Metanephros (tissue), 1 donor: ENCODE results near the gene YIPF7. TPM values are rescaled to one million over a fixed set of nuclear protein-coding genes. Genes with fewer than 3 reads are reported as not detected.

Source experiments
- total RNA-seq: library from RNA; depleted of rRNA; stranded (reverse); fragments of >200 nt; gene quantifications from one replicate; pipeline ENCODE4 v1.2.3, GENCODE V29; 2014

The YIPF7 gene
- 0.53 TPM for total RNA-seq

DNA sequence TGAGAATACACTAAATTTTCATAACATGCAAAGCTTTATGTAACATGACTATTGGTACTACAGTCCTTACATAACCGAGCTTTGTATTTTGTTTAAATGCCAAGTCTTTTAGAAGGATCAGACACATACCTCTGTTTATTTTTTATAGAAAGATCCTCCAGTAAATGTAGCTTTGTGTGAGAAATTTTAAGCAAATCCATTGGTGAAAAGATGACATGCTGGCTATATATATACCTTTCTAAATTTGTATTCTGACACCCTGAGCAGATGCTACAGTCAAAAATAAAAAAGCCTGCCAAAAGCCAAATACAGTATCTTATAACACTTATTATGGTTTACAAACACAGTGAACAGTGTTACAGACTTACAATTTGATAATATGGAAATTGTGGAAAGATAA lies at the start of gene YIPF7:
TSS of gene YIPF7 (minus strand) at position 201 of the 400 bp plus-strand sequence. CDS start 1,525 bp downstream, outside the sequence.

DNA sequence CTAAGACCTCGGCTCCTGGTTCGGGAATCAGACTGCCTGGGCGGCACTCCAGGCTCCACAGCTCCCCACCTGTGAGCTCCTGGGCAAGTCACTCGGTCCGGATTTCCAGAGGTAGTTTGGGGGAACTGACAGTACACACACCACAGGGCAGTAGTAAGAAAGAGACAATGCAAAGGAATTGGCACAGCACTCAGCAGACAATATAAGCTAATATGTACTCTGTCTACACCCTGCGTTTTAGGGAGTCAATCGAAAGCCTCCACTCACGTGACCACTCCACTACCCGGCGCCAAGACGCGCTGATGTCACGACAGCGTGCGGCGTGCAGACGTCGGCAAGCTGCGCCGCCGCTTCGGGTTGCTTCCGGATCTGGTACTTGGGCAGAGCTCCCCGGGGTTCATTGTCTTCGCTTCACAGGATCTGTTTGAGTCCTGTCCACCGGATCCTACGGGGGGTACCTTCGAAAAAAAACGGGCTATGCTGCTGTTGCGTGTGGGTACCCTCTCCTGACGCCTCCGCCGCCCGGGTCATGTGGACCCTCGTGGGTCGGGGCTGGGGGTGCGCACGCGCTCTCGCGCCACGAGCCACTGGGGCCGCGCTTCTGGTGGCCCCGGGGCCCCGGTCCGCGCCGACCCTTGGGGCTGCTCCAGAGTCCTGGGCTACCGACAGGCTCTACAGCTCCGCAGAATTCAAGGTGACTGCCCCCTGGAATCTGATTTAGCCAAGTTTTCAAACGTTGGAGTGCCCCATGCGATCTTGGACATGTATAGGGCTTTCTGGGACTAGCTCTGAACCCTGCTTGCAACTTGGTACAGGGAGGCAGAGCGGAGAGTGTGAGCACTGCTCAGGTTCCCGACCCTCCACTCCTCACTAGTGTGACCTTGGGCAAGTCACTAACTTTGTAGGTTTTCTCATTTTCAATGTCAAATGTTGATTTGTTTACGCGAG lies 26.9 kb upstream of the YIPF7 start, which contains the start of gene GUF1:
TSS of gene GUF1 (plus strand) at position 327 of the 948 bp plus-strand sequence. CDS start at position 530, 203 bp downstream.

Other genes with a start within 250 kb of the YIPF7 start
- 3.4 TPM for gene KCTD8, start 202.8 kb downstream of the YIPF7 start, total RNA-seq
- gene GUF1, start 26.8 kb upstream of the YIPF7 start, total RNA-seq = 27.2 TPM
- gene GNPDA2, start 74.9 kb upstream of the YIPF7 start, total RNA-seq = 23.9 TPM